Neural crest cell (in vitro differentiated cells): ENCODE data around the gene SPEG. TPM values are rescaled to one million over a fixed set of nuclear protein-coding genes. Genes with fewer than 3 reads are reported as not detected.

Experiments used
- DNase-seq: peaks from one replicate; pipeline ENCODE4 v3.0.0; 2021; ENCODE audit warnings: low read depth, mixed read lengths, low spot score
- H3K27ac Mint-ChIP-seq: one replicate; pipeline ENCODE4 v1.8.0; 2021; ENCODE audit warnings: mild to moderate bottlenecking, mixed read lengths; ENCODE audit not compliant: unreplicated experiment
- H3K27me3 Mint-ChIP-seq: 2 replicates; pipeline ENCODE4 v1.8.0; 2021; ENCODE audit warnings: low read depth, mild to moderate bottlenecking, mixed read lengths
- H3K36me3 Mint-ChIP-seq: 2 replicates; pipeline ENCODE4 v1.8.0; 2021; ENCODE audit warnings: low read depth, mild to moderate bottlenecking, mixed read lengths
- H3K4me1 Mint-ChIP-seq: 2 replicates; pipeline ENCODE4 v1.8.0; 2021; ENCODE audit warnings: mixed read lengths
- H3K4me3 Mint-ChIP-seq: one replicate; pipeline ENCODE4 v1.8.0; 2021; ENCODE audit warnings: mild to moderate bottlenecking, mixed read lengths
- H3K9me3 Mint-ChIP-seq: 2 replicates; pipeline ENCODE4 v1.8.0; 2021; ENCODE audit warnings: mixed read lengths
- CTCF ChIP-seq: fragments of 200-600 bp; sonication (generic); conservative IDR thresholded peaks from 2 replicates; pipeline ENCODE4 v1.5.0; 2021; ENCODE audit warnings: antibody characterized with exemption, mild to moderate bottlenecking
- total RNA-seq: library from RNA; stranded (reverse); gene quantifications from 2 replicates; pipeline ENCODE4 v1.2.1, GENCODE V29; 2021

Gene SPEG
- total RNA-seq, 1 donor from 2014 or later: 13.4 TPM

GRCh38 chr2:219448099-219448775 lies 13.6 kb downstream of the SPEG start:
- no peaks in the 10 kb centered on the region for H3K9me3 Mint-ChIP-seq
- H3K27ac Mint-ChIP-seq: no peak overlapping the region
- DNase-seq: no peak
- TF ChIP-seq CTCF: no peak
- no peaks in the 10 kb centered on the region for H3K36me3 Mint-ChIP-seq
- H3K4me1 Mint-ChIP-seq: peaks cover 22% of the 10 kb centered on the region
- H3K4me3 Mint-ChIP-seq: no peak overlapping the region
- peaks cover 35% of the 10 kb centered on the region for H3K27me3 Mint-ChIP-seq

- TF ChIP-seq CTCF: no peak
- H3K4me3 Mint-ChIP-seq: no peak overlapping the region
- H3K27me3 Mint-ChIP-seq: peaks cover 29% of the 10 kb centered on the region
- H3K36me3 Mint-ChIP-seq: no peaks in the 10 kb centered on the region
- DNase-seq: no peak
- H3K9me3 Mint-ChIP-seq: no peaks in the 10 kb centered on the region
- H3K4me1 Mint-ChIP-seq: peaks cover 26% of the 10 kb centered on the region
- no peak overlapping the region for H3K27ac Mint-ChIP-seq
These were observed 14.2 kb downstream of the SPEG start for GRCh38 chr2:219448776-219449341.

- Mint-ChIP-seq H3K27ac (no peak overlapping the region), H3K9me3 (no peaks in the 10 kb centered on the region), H3K27me3 (peaks cover 23% of the 10 kb centered on the region), H3K4me1 (peaks cover 26% of the 10 kb centered on the region), H3K4me3 (no peak overlapping the region), H3K36me3 (no peaks in the 10 kb centered on the region)
- no peak for TF ChIP-seq CTCF
- DNase-seq: no peak
These were observed 15.0 kb downstream of the SPEG start for GRCh38 chr2:219449609-219450008.

GRCh38 chr2:219451661-219452360 lies 17.2 kb downstream of the SPEG start:
- no peak overlapping the region for H3K4me3 Mint-ChIP-seq
- H3K4me1 Mint-ChIP-seq: peaks cover 11% of the 10 kb centered on the region
- DNase-seq: no peak
- H3K36me3 Mint-ChIP-seq: no peaks in the 10 kb centered on the region
- no peaks in the 10 kb centered on the region for H3K9me3 Mint-ChIP-seq
- TF ChIP-seq CTCF: no peak
- H3K27ac Mint-ChIP-seq: no peak overlapping the region
- peaks cover 15% of the 10 kb centered on the region for H3K27me3 Mint-ChIP-seq

GRCh38 chr2:219452361-219453317 lies 18.0 kb downstream of the SPEG start:
- H3K4me3 Mint-ChIP-seq: no peak overlapping the region
- H3K27ac Mint-ChIP-seq: no peak overlapping the region
- H3K9me3 Mint-ChIP-seq: no peaks in the 10 kb centered on the region
- H3K36me3 Mint-ChIP-seq: no peaks in the 10 kb centered on the region
- peaks cover 11% of the 10 kb centered on the region for H3K4me1 Mint-ChIP-seq
- H3K27me3 Mint-ChIP-seq: peaks cover 15% of the 10 kb centered on the region
- DNase-seq: no peak
- TF ChIP-seq CTCF: no peak
